B cell (primary cell): ENCODE measurements around the gene PABPC4L. TPM values are rescaled to one million over a fixed set of nuclear protein-coding genes. Genes with fewer than 3 reads are reported as not detected.

Experiments
- ATAC-seq: fragments of 200-7000 bp; cut with Tn5 transposase; one replicate; pipeline ENCODE4 v1.10.0; 2021; ENCODE audit warnings: low read depth, mild to moderate bottlenecking, moderate number of reproducible peaks, moderate library complexity
- CTCF ChIA-PET: fragments of 350-600 bp; sonication (Branson Sonifier 250); formaldehyde crosslinking; loops from one replicate; lab custom pipeline; 2021; ENCODE audit warnings: antibody characterized with exemption, inconsistent platforms; lab: Charles Lee
- POLR2A ChIA-PET: fragments of 350-600 bp; sonication (Branson Sonifier 250); formaldehyde crosslinking; loops from one replicate; lab custom pipeline; 2021; ENCODE audit warnings: antibody characterized with exemption; lab: Charles Lee
- DNase-seq: peaks from one replicate; pipeline ENCODE4 v3.0.0; 2013
- H2AFZ ChIP-seq: 2 replicates; pipeline ENCODE4 v1.6.1; 2012; ENCODE audit warnings: mild to moderate bottlenecking, low read depth, low read length; ENCODE audit not compliant: insufficient read depth, poor library complexity, severe bottlenecking
- H3K27ac ChIP-seq, 2 donors: 1 replicate in 1 of 2; 2 replicates in 1 of 2; pipeline ENCODE4 v1.5.1; 2012 to 2013; ENCODE audit warnings: low read length in 2 of 2, mild to moderate bottlenecking in 2 of 2, moderate library complexity in 1 of 2
- H3K27me3 ChIP-seq, 4 experiments: fragments of 200-600 bp in 1 of 4; sonication (generic) in 1 of 4; replicated peaks in 1 of 4; 1 replicate in 2 of 4; 2 replicates in 2 of 4; pipeline versions ENCODE4 v1.6.1 to v1.7.0; 2013 to 2016; ENCODE audit warnings: low read length in 3 of 4, mild to moderate bottlenecking in 2 of 4, mixed read lengths in 1 of 4, moderate library complexity in 1 of 4; ENCODE audit not compliant: insufficient read depth in 4 of 4, control insufficient read depth in 3 of 4; ENCODE audit errors: control extremely low read depth in 1 of 4
- H3K36me3 ChIP-seq, 2 experiments: replicated peaks in 1 of 2; 1 replicate in 1 of 2; 2 replicates in 1 of 2; pipeline versions ENCODE4 v1.6.1 to v1.7.1; 2013; ENCODE audit warnings: low read length in 1 of 2; ENCODE audit not compliant: insufficient read depth in 2 of 2, control insufficient read depth in 1 of 2; ENCODE audit errors: control extremely low read depth in 1 of 2, extremely low read depth in 1 of 2
- H3K4me1 ChIP-seq, 2 donors: fragments of 200-600 bp in 1 of 2; sonication (generic) in 1 of 2; 1 replicate in 1 of 2; 2 replicates in 1 of 2; pipeline versions ENCODE4 v1.5.1 to v1.6.1; 2013 to 2017; ENCODE audit warnings: low read length in 2 of 2; ENCODE audit not compliant: control insufficient read depth in 2 of 2, insufficient read depth in 2 of 2
- H3K4me2 ChIP-seq: replicated peaks from 2 replicates; pipeline ENCODE3; 2012; ENCODE audit warnings: mild to moderate bottlenecking, low read depth, low read length; ENCODE audit not compliant: poor library complexity, severe bottlenecking
- H3K4me3 ChIP-seq, 5 experiments: fragments of 200-600 bp in 1 of 5; sonication (generic) in 1 of 5; 1 replicate in 3 of 5; 2 replicates in 2 of 5; pipeline versions ENCODE4 v1.5.1 to v1.7.0; 2011 to 2016; ENCODE audit warnings: low read length in 4 of 5, mild to moderate bottlenecking in 4 of 5, low read depth in 2 of 5, control low read depth in 1 of 5, moderate library complexity in 1 of 5; ENCODE audit not compliant: insufficient read depth in 1 of 5; ENCODE audit errors: control extremely low read depth in 1 of 5, extremely low read depth in 1 of 5
- H3K79me2 ChIP-seq: fragments of 200-600 bp; sonication (generic); one replicate; pipeline ENCODE4 v1.6.0; 2016; ENCODE audit warnings: low read length; ENCODE audit not compliant: control insufficient read depth, insufficient read depth
- H3K9ac ChIP-seq: fragments of 200-600 bp; sonication (generic); 2 replicates; pipeline ENCODE4 v1.6.1; 2017; ENCODE audit warnings: mild to moderate bottlenecking, low read length, moderate library complexity
- H3K9me3 ChIP-seq, 3 donors: one replicate each; pipeline versions ENCODE4 v1.6.1 to v1.7.1; 2013; ENCODE audit warnings: low read length in 2 of 3; ENCODE audit not compliant: control insufficient read depth in 2 of 3, insufficient read depth in 1 of 3; ENCODE audit errors: control extremely low read depth in 1 of 3
- H4K20me1 ChIP-seq: 2 replicates; pipeline ENCODE4 v1.6.0; 2012; ENCODE audit warnings: mild to moderate bottlenecking, low read length; ENCODE audit not compliant: insufficient read depth, control insufficient read depth, poor library complexity, severe bottlenecking
- H3K27ac Mint-ChIP-seq: one replicate; pipeline ENCODE4 v1.8.0; 2021; ENCODE audit warnings: mixed read lengths
- H3K27me3 Mint-ChIP-seq: one replicate; pipeline ENCODE4 v1.8.0; 2021; ENCODE audit warnings: mixed read lengths
- H3K4me1 Mint-ChIP-seq: one replicate; pipeline ENCODE4 v1.8.0; 2021; ENCODE audit warnings: mixed read lengths
- H3K4me3 Mint-ChIP-seq: one replicate; pipeline ENCODE4 v1.8.0; 2021; ENCODE audit warnings: mixed read lengths
- H3K9me3 Mint-ChIP-seq: one replicate; pipeline ENCODE4 v1.8.0; 2022; ENCODE audit warnings: mixed read lengths; ENCODE audit not compliant: insufficient read depth
- CTCF ChIP-seq: fragments of 200-600 bp; IDR thresholded peaks from one replicate; pipeline ENCODE4 v1.8.0; 2022; ENCODE audit warnings: antibody characterized with exemption, mild to moderate bottlenecking
- WGBS: methylation state at CpG from one replicate; pipeline ENCODE4 v1.1.5; 2013; ENCODE audit warnings: missing lambda C conversion rate; ENCODE audit not compliant: insufficient coverage; 5-methylcytosine and 5-hydroxymethylcytosine counted together
- intact Hi-C: fragments of 100-400 bp; cut with micrococcal nuclease; formaldehyde crosslinking; loops from one replicate; pipeline ENCODE4 v1.10.0; 2022
- polyA minus RNA-seq: library from RNA; depleted of rRNA, polyadenylated mRNA; stranded (reverse); fragments of >200 nt; gene quantifications from 2 replicates; pipeline ENCODE4 v1.2.3, GENCODE V29; 2012
- polyA plus RNA-seq: library from polyadenylated mRNA; depleted of rRNA; stranded (reverse); fragments of >200 nt; gene quantifications from 2 replicates; pipeline ENCODE4 v1.2.3, GENCODE V29; 2012
- total RNA-seq, 2 donors: library from RNA; stranded (reverse); fragments of 120-200 nt in 1 of 2; gene quantifications; 1 replicate in 1 of 2; 2 replicates in 1 of 2; pipeline versions ENCODE4 v1.2.3 to v1.2.4, GENCODE V29; 2013 to 2022

PABPC4L gene
- total RNA-seq (not detected in 2 replicates), polyA plus RNA-seq (not detected in 2 replicates), polyA minus RNA-seq (not detected in 2 replicates)
- total RNA-seq (2013), result 0.09 TPM

GRCh38 chr4:134201216-134202161, at the start of gene PABPC4L:
PABPC4L (minus strand) TSS chr4:134201789; CDS start chr4:134201019, 770 bp downstream.
- intact Hi-C loops, result no loop called here

More at GRCh38 chr4:134201216-134202161, at the start of gene PABPC4L:
- Histone ChIP-seq H3K9ac (no peak within 1 kb of the TSS), H3K79me2 (no peaks in the 10 kb centered on the region), H3K36me3 (no peaks in the 10 kb centered on the region), H3K27me3 (peaks cover 0 to 5% (median 0%) of the 10 kb centered on the region in 4 experiments), H4K20me1 (no peaks in the 10 kb centered on the region), H3K4me3 (no peak within 1 kb of the TSS), H2AFZ (no peak within 1 kb of the TSS), H3K4me1 (no peaks in the 10 kb centered on the region), H3K27ac (no peak within 1 kb of the TSS), H3K9me3 (peaks cover 0 to 8% (median 0%) of the 10 kb centered on the region in 3 donors), H3K4me2 (no peak within 1 kb of the TSS)
- ATAC-seq, result no peak
- H3K4me3 Mint-ChIP-seq, result no peak within 1 kb of the TSS
- ChIA-PET POLR2A (no interaction called here), CTCF (no interaction called here)
- H3K27ac Mint-ChIP-seq, result no peak within 1 kb of the TSS
- no peak for DNase-seq
- H3K9me3 Mint-ChIP-seq, result no peaks in the 10 kb centered on the region
- 16% methylated on average over 48 of the region's 65 CpGs for WGBS
- H3K27me3 Mint-ChIP-seq, result no peaks in the 10 kb centered on the region
- no peaks in the 10 kb centered on the region for H3K4me1 Mint-ChIP-seq
- no peak for TF ChIP-seq CTCF
